Astrocyte (in vitro differentiated cells and primary cell): Measurements from ENCODE around the gene KCNMA1. TPM values are rescaled to one million over a fixed set of nuclear protein-coding genes. Genes with fewer than 3 reads are reported as not detected.

ENCODE experiments used
- DNase-seq: peaks from one replicate; pipeline ENCODE4 v3.0.0-alpha.2; 2010; ENCODE audit warnings: low read depth
- FAIRE-seq: peaks from 2 replicates; lab custom pipeline; 2011; peaks lifted over from hg19 to GRCh38; lab: Jason Lieb, UNC
- H2AFZ ChIP-seq: 2 replicates; pipeline ENCODE4 v1.6.0; 2012; ENCODE audit warnings: low read depth, low read length, inconsistent platforms
- H3K27ac ChIP-seq: 2 replicates; pipeline ENCODE4 v1.5.1; 2011; ENCODE audit warnings: low read depth, low read length, inconsistent platforms
- H3K27me3 ChIP-seq: 2 replicates; pipeline ENCODE4 v1.6.0; 2011; ENCODE audit warnings: low read length, inconsistent platforms; ENCODE audit not compliant: insufficient read depth
- H3K36me3 ChIP-seq: 2 replicates; pipeline ENCODE4 v1.5.1; 2011; ENCODE audit warnings: low read length, inconsistent platforms; ENCODE audit not compliant: insufficient read depth
- H3K4me1 ChIP-seq: 2 replicates; pipeline ENCODE4 v1.5.1; 2011; ENCODE audit warnings: low read length, inconsistent platforms; ENCODE audit not compliant: insufficient read depth
- H3K4me2 ChIP-seq: 2 replicates; pipeline ENCODE4 v1.6.0; 2012; ENCODE audit warnings: low read length, inconsistent platforms
- H3K4me3 ChIP-seq: 2 replicates; pipeline ENCODE4 v1.5.1; 2011; ENCODE audit warnings: low read depth, mild to moderate bottlenecking, low read length, inconsistent platforms; ENCODE audit not compliant: insufficient read depth
- H3K79me2 ChIP-seq: 2 replicates; pipeline ENCODE4 v1.6.0; 2012; ENCODE audit warnings: mild to moderate bottlenecking, low read length, inconsistent platforms; ENCODE audit not compliant: insufficient read depth
- H3K9ac ChIP-seq: 2 replicates; pipeline ENCODE4 v1.6.0; 2012; ENCODE audit warnings: mild to moderate bottlenecking, low read length, inconsistent platforms
- H3K9me3 ChIP-seq: 2 replicates; pipeline ENCODE4 v1.5.1; 2012; ENCODE audit warnings: low read depth, mild to moderate bottlenecking, low read length, inconsistent platforms; ENCODE audit not compliant: insufficient read depth
- H4K20me1 ChIP-seq: 2 replicates; pipeline ENCODE4 v1.6.0; 2012; ENCODE audit warnings: low read length, inconsistent platforms; ENCODE audit not compliant: insufficient read depth
- H3K27ac Mint-ChIP-seq: one replicate; pipeline ENCODE4 v1.8.0; 2021; ENCODE audit warnings: mild to moderate bottlenecking, mixed read lengths; ENCODE audit not compliant: unreplicated experiment
- H3K27me3 Mint-ChIP-seq: one replicate; pipeline ENCODE4 v1.8.0; 2021; ENCODE audit warnings: low read depth, mixed read lengths; ENCODE audit not compliant: unreplicated experiment
- H3K36me3 Mint-ChIP-seq: one replicate; pipeline ENCODE4 v1.8.0; 2021; ENCODE audit warnings: low read depth, mixed read lengths; ENCODE audit not compliant: unreplicated experiment
- H3K4me1 Mint-ChIP-seq: one replicate; pipeline ENCODE4 v1.8.0; 2021; ENCODE audit warnings: low read depth, mixed read lengths; ENCODE audit not compliant: unreplicated experiment
- H3K4me3 Mint-ChIP-seq: one replicate; pipeline ENCODE4 v1.8.0; 2021; ENCODE audit warnings: mild to moderate bottlenecking, moderate library complexity, mixed read lengths; ENCODE audit not compliant: unreplicated experiment
- H3K9me3 Mint-ChIP-seq: one replicate; pipeline ENCODE4 v1.8.0; 2021; ENCODE audit warnings: mild to moderate bottlenecking, mixed read lengths; ENCODE audit not compliant: unreplicated experiment
- CTCF ChIP-seq: IDR thresholded peaks from 2 replicates; pipeline ENCODE4 v1.5.1; 2011; ENCODE audit warnings: low read depth, mild to moderate bottlenecking, inconsistent platforms, low read length, moderate library complexity; ENCODE audit not compliant: insufficient read depth
- EZH2 ChIP-seq: IDR thresholded peaks from 2 replicates; pipeline ENCODE4 v1.6.1; 2012; ENCODE audit warnings: mild to moderate bottlenecking, low read length, inconsistent platforms; ENCODE audit not compliant: insufficient read depth
- total RNA-seq: library from RNA; stranded (reverse); gene quantifications from 2 replicates; pipeline ENCODE4 v1.2.1, GENCODE V29; 2021

The KCNMA1 gene
- total RNA-seq, 1 donor from 2014 or later = 45.8 TPM

DNA sequence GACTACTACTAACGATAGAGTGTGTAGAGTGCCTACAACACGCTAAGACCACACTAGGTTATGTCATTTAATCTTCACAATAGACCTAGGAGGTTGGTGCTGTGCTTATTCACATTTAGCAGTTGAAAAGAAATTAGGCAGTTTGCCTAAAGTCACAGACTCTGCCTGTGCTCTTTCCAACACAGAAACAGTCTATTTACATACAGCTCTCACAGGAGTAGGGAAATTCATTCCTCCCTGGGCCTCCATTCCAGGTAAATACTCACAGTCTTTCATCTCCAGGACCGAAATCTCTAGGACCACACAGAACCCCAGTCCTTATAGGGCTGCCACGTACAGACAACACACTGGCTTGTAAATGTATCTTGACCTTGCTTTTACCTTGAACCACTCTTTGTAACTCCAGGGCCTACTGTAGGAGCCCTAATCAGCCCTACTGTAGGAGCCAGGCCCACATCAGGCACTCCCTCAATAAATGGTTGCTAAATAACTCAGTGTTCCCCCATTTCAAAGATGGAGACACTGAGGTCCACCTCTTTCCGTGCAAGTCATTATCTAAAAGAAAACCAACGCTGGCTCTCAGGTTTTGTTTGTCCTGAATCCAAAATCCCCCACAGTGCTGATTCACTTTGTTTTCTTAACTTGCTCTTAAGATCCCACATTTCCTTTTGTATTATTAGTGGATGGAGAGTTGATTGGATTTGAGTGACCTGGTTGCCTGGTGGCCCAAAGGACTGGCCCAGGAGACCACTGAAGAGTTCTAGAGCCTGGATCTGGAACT lies 146.9 kb downstream of the KCNMA1 start:
- Histone ChIP-seq H3K79me2 (peaks cover 3% of the 10 kb centered on the region), H3K9me3 (no peaks in the 10 kb centered on the region), H3K4me3 (no peak overlapping the region), H3K4me1 (peaks cover 29% of the 10 kb centered on the region), H3K27ac (no peak overlapping the region), H4K20me1 (no peaks in the 10 kb centered on the region), H3K4me2 (no peak overlapping the region), H2AFZ (no peak overlapping the region), H3K27me3 (no peaks in the 10 kb centered on the region), H3K36me3 (no peaks in the 10 kb centered on the region), H3K9ac (no peak overlapping the region)
- Mint-ChIP-seq H3K9me3 (no peaks in the 10 kb centered on the region), H3K4me1 (no peaks in the 10 kb centered on the region), H3K27me3 (no peaks in the 10 kb centered on the region), H3K36me3 (peaks cover 10% of the 10 kb centered on the region), H3K4me3 (no peak overlapping the region), H3K27ac (no peak overlapping the region)
- TF ChIP-seq CTCF = no peak
- TF ChIP-seq EZH2 = no peak
- FAIRE-seq (no peak), DNase-seq (peak; percentile 63)

DNA sequence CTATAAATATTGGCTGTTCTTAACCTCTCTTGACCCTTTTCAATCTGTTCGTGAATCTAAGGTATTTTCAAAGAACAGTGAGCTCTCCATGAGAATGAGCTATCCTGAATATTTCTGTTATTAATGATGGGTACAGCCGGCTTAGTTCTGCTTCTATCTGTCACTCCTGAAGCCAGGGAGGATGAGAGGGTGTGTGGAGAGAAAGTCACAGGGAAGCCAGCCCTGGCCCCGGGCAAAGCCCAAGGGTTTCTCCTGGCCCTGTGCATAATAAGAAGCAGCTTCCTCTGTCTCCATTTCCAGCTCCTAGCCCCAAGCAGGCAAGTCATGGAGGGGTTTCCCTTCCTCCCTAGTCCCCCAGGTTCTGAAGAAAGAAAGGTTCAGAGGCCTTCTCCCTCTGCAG lies 151.1 kb downstream of the KCNMA1 start:
- H3K79me2 ChIP-seq = no peaks in the 10 kb centered on the region
- H3K36me3 Mint-ChIP-seq = peaks cover 5% of the 10 kb centered on the region
- peaks cover 3% of the 10 kb centered on the region for H3K9me3 Mint-ChIP-seq
- H3K27me3 Mint-ChIP-seq = peaks cover 3% of the 10 kb centered on the region
- H3K27ac ChIP-seq = no peak overlapping the region
- no peaks in the 10 kb centered on the region for H3K4me1 Mint-ChIP-seq
- no peak overlapping the region for H3K4me3 ChIP-seq
- no peak overlapping the region for H3K9ac ChIP-seq
- no peak overlapping the region for H3K27ac Mint-ChIP-seq
- no peak overlapping the region for H3K4me3 Mint-ChIP-seq
- DNase-seq (no peak), FAIRE-seq (no peak)
- H4K20me1 ChIP-seq = no peaks in the 10 kb centered on the region
- TF ChIP-seq CTCF = no peak
- H3K4me1 ChIP-seq = peaks cover 10% of the 10 kb centered on the region
- H3K27me3 ChIP-seq = no peaks in the 10 kb centered on the region
- no peak overlapping the region for H2AFZ ChIP-seq
- H3K4me2 ChIP-seq = no peak overlapping the region
- no peaks in the 10 kb centered on the region for H3K9me3 ChIP-seq
- no peaks in the 10 kb centered on the region for H3K36me3 ChIP-seq

DNA sequence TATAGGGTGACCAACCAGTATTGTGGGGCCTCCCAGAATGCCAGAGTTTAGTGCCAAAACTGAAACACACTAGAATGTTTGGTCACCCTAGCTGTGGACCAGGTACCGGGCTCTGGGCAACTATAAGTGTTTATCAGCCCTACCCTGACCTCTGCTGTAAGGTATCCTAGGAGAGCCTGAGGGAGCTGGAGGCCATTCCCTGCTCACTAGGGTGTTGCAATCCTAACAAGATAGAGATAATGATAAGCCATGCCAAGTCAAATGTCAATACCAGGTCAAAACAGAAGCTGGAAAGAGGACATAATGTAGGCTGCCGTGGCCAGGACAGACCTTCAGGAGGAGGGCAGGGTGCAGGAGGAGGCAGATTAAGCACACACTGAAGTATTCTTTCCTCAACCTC lies 151.8 kb downstream of the KCNMA1 start:
- DNase-seq (no peak), FAIRE-seq (no peak)
- TF ChIP-seq EZH2 (no peak), CTCF (no peak)
- Histone ChIP-seq H4K20me1 (no peaks in the 10 kb centered on the region), H3K4me2 (no peak overlapping the region), H3K4me1 (peaks cover 5% of the 10 kb centered on the region), H3K9ac (no peak overlapping the region), H3K36me3 (no peaks in the 10 kb centered on the region), H3K4me3 (no peak overlapping the region), H2AFZ (no peak overlapping the region), H3K9me3 (no peaks in the 10 kb centered on the region), H3K27ac (no peak overlapping the region), H3K27me3 (no peaks in the 10 kb centered on the region), H3K79me2 (no peaks in the 10 kb centered on the region)
- Mint-ChIP-seq H3K4me3 (no peak overlapping the region), H3K9me3 (peaks cover 3% of the 10 kb centered on the region), H3K27ac (no peak overlapping the region), H3K4me1 (no peaks in the 10 kb centered on the region), H3K36me3 (peaks cover 5% of the 10 kb centered on the region), H3K27me3 (peaks cover 3% of the 10 kb centered on the region)
